Jurkat, Clone E6-1 (cell line): ENCODE measurements around the gene ALPK3. TPM values are rescaled to one million over a fixed set of nuclear protein-coding genes. Genes with fewer than 3 reads are reported as not detected.

ENCODE experiments used
- DNase-seq: peaks from one replicate; pipeline ENCODE4 v3.0.0-alpha.2; 2011; ENCODE audit warnings: low read depth, low spot score
- H3K4me3 ChIP-seq: 2 replicates; pipeline ENCODE4 v1.5.1; 2011; ENCODE audit warnings: mild to moderate bottlenecking, low read length, control low read depth, moderate library complexity
- polyA plus RNA-seq: library from polyadenylated mRNA; unstranded; fragments of >200 nt; gene quantifications from one replicate; pipeline ENCODE4 v1.2.1, GENCODE V29; 2012; ENCODE audit warnings: missing spikeins; ENCODE audit not compliant: insufficient read length, insufficient read depth

Gene ALPK3
- polyA plus RNA-seq: not detected

GRCh38 chr15:84816694-84817465, at the start of gene ALPK3:
ALPK3 (plus strand) TSS chr15:84817356; CDS start chr15:84817453, 97 bp downstream.
- no peak within 1 kb of the TSS for H3K4me3 ChIP-seq
- no peak for DNase-seq

DNA sequence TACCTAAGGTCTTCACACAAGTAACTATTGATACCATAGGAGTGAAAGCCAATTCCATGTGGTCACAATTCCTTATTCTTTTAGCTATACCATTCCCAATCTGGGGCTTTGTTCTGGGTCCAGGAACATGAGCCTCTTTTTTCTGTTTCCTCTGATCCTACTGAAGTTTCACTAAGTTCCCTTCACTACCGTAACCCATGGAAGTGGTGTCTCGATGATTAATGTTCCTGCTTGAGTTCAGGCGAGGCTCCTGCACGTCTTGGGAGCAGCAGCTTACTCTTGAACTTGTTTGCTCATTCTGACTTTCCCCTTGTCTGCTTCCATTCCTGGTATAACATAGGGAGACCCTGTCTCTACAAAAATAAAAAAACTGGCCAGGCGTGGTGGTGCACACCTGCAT, 45.1 kb upstream of the ALPK3 start:
- DNase-seq: no peak

GRCh38 chr15:84772467-84772866, 44.7 kb upstream of the ALPK3 start:
- no peak for DNase-seq
- H3K4me3 ChIP-seq: no peak overlapping the region

More for the DNA sequence above, 45.1 kb upstream of the ALPK3 start:
- no peak overlapping the region for H3K4me3 ChIP-seq

- H3K4me3 ChIP-seq: no peak overlapping the region
- DNase-seq: no peak
Measured at GRCh38 chr15:84773716-84774115, 43.4 kb upstream of the ALPK3 start.

DNA sequence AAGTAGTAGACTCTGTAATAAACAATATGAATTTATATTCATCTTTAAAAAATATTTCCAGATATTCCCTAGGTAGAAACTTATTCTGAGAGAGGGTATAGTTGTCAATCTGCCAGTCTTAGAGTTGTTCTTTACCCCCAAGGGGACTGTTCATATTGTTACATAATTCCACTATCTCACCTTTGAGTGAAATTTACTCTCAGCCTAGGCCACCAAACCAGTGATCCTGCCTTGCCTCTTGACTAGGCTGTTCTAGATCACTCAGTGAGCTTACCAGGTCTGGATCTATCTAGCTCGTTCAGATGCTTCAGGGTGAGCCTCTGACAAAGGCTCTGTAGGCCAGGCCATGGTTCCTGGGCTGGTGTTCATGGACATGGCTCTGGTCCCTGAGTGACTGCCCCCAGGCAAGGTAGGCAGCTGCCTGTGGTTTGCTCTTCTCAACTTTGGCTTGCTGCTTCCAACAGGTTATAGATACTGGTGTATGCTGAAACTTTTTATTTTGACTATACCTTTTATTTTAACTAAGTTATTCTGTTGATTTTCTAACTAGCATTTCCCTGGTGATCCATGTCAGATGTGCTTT, 41.2 kb upstream of the ALPK3 start:
- H3K4me3 ChIP-seq: no peak overlapping the region
- no peak for DNase-seq

- DNase-seq: no peak
- H3K4me3 ChIP-seq: no peak overlapping the region
Measured at GRCh38 chr15:84778194-84778593, 39.0 kb upstream of the ALPK3 start.

GRCh38 chr15:84780492-84780891, 36.7 kb upstream of the ALPK3 start:
- no peak overlapping the region for H3K4me3 ChIP-seq
- DNase-seq: no peak

DNA sequence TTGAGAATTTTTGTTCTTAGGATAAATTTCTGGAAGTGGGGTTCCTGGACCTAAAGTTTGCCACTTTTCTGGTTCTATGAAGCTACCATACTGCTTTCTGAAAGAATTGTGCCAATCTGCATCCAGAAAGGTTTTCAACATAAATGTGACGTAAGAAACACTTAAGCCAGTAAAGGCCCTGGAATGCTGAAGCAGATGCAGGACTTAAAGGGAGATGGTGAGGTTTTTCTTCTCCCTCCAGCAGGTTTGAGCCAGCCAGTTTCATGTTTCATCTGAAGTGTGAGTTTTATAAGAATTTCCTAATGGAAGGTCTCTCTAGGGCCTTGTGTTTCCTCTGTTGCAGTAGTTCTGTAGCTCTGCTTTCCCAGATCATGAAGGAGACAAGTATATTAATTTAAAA, 35.7 kb upstream of the ALPK3 start:
- no peak overlapping the region for H3K4me3 ChIP-seq
- no peak for DNase-seq

DNA sequence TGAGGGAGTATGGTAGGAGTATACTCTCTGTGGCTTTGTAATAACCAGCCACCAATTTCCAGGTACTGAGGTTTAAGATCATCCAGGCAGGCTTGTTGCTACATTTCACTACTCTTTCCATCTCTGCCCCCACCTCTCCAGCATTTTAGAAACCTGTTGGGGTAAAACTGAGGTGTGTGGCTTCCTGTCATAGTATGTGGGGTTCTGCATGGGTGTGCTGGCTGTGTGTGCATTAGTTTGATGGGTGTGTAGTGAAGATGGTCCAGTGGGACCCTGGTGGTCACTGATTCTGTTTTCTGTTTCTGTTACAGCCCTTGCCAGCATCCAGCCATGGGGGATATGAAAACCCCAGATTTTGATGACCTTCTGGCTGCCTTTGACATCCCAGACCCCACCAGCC, 34.8 kb upstream of the ALPK3 start:
- H3K4me3 ChIP-seq: no peak overlapping the region
- no peak for DNase-seq

DNA sequence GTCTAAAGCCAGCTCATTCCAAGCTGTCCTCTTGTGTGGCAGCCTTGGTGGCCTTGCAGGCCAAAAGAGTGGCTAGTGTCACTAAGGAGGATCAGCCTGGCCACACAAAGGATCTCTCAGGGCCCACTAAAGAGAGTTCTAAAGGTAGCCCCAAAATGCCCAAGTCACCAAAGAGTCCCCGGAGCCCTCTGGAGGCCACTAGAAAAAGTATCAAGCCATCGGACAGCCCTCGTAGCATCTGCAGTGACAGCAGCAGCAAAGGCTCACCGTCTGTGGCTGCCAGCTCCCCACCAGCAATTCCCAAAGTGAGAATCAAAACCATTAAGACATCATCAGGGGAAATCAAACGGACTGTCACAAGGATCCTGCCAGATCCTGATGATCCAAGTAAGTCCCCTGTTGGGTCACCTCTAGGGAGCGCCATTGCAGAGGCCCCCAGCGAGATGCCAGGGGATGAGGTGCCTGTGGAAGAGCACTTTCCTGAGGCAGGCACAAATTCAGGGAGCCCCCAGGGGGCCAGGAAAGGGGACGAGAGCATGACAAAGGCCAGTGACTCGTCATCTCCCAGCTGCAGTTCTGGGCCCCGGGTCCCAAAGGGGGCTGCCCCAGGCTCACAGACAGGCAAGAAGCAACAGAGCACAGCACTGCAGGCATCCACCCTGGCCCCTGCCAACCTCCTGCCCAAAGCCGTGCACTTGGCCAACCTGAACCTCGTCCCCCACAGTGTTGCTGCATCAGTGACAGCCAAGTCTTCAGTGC, 33.5 kb upstream of the ALPK3 start:
- DNase-seq: no peak
- H3K4me3 ChIP-seq: no peak overlapping the region

DNA sequence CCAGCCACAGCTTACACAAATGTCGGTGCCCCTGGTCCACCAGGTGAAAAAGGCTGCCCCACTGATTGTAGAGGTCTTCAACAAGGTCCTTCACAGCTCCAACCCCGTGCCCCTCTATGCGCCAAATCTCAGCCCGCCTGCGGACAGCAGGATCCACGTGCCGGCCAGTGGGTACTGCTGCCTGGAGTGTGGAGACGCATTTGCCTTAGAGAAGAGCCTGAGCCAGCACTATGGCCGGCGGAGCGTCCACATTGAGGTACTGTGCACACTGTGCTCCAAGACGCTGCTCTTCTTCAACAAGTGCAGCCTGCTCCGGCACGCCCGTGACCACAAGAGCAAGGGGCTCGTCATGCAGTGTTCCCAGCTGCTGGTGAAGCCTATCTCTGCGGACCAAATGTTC, 32.9 kb upstream of the ALPK3 start:
- no peak for DNase-seq
- H3K4me3 ChIP-seq: no peak overlapping the region

- DNase-seq: no peak
- no peak overlapping the region for H3K4me3 ChIP-seq
Measured at GRCh38 chr15:84785053-84785452, 32.1 kb upstream of the ALPK3 start.

- no peak for DNase-seq
- no peak overlapping the region for H3K4me3 ChIP-seq
Measured at GRCh38 chr15:84788500-84788899, 28.7 kb upstream of the ALPK3 start.

- no peak overlapping the region for H3K4me3 ChIP-seq
- no peak for DNase-seq
Measured at GRCh38 chr15:84789762-84790161, 27.4 kb upstream of the ALPK3 start.

GRCh38 chr15:84790676-84791075, 26.5 kb upstream of the ALPK3 start:
- DNase-seq: no peak
- H3K4me3 ChIP-seq: no peak overlapping the region

DNA sequence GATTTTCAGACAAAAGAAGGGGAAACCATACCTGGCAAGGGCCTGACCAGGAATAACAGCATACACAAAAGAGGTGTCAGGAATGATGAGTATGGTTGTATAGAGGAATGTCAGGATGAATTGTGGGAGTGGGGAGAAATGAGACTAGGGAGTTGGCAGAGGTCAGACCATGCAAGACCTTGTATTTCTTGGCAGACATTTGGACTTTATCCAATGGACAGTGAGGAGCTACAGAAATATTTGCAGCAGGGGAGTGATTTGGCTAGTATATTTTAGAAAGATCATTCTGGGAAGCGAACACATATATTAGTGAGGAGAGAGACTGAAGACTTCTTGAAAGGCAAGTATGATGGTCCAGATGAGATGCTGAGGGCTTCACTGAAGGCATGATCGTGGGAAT, 25.4 kb upstream of the ALPK3 start:
- H3K4me3 ChIP-seq: no peak overlapping the region
- no peak for DNase-seq

GRCh38 chr15:84793431-84794161, 23.6 kb upstream of the ALPK3 start:
- no peak overlapping the region for H3K4me3 ChIP-seq
- no peak for DNase-seq

GRCh38 chr15:84794162-84794547, 23.0 kb upstream of the ALPK3 start:
- no peak overlapping the region for H3K4me3 ChIP-seq
- no peak for DNase-seq

DNA sequence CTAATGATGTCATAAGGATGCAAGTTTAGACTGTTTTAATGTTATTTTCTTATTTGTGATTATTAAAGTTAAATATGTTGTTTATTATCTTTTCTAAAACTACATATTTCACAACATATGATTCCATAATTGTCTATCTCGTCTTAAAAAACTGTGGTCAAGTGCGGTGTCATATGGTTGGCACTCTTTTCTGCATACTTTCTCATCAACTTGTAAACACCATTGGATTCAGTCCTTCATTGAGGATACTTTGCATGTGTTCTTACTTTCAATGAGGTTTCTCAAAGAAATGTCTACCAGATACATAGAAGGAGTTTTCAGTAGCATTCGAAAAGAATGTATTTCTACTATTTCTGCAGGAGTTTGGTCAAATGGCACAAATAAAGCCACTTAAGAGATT, 22.0 kb upstream of the ALPK3 start:
- no peak overlapping the region for H3K4me3 ChIP-seq
- DNase-seq: no peak

GRCh38 chr15:84797212-84797611, 19.9 kb upstream of the ALPK3 start:
- no peak for DNase-seq
- H3K4me3 ChIP-seq: no peak overlapping the region
